HepG2 (cell line): Measurements from ENCODE around the gene WDR35. TPM values are rescaled to one million over a fixed set of nuclear protein-coding genes. Genes with fewer than 3 reads are reported as not detected.
A peak's percentile ranks its signal among the peaks of the same experiment; 100 is the strongest.

Source experiments
- DNMT1 ChIP-seq: sonication (generic); formaldehyde crosslinking; IDR thresholded peaks from 2 replicates; pipeline ENCODE4 v1.5.1; 2020; ENCODE audit warnings: mild to moderate bottlenecking, missing genetic modification reagents
- FOXK1 ChIP-seq: sonication (generic); formaldehyde crosslinking; IDR thresholded peaks from 2 replicates; pipeline ENCODE4 v1.4.0; 2020; ENCODE audit warnings: low read depth, missing genetic modification reagents, borderline replicate concordance
- GABPA ChIP-seq, 2 experiments: IDR thresholded peaks; 2 replicates each; pipeline ENCODE4 v1.6.1; 2011 to 2016; ENCODE audit warnings: low read depth in 2 of 2, low read length in 1 of 2, missing biosample characterization in 1 of 2, missing genetic modification characterization in 1 of 2
- GATA4 ChIP-seq: sonication (generic); IDR thresholded peaks from 2 replicates; pipeline ENCODE4 v1.6.1; 2016; ENCODE audit warnings: antibody characterized with exemption, low read depth, borderline replicate concordance
- IRF2 ChIP-seq: IDR thresholded peaks from 2 replicates; pipeline ENCODE4 v1.6.1; 2018; ENCODE audit warnings: missing genetic modification reagents, missing compliant biosample characterization
- ISL2 ChIP-seq: sonication (generic); formaldehyde crosslinking; IDR thresholded peaks from 2 replicates; pipeline ENCODE4 v1.5.0; 2020; ENCODE audit warnings: missing genetic modification reagents
- KAT8 ChIP-seq: IDR thresholded peaks from 2 replicates; pipeline ENCODE4 v1.6.1; 2016; ENCODE audit warnings: missing genetic modification reagents, missing compliant biosample characterization
- NCOA2 ChIP-seq: sonication (generic); formaldehyde crosslinking; IDR thresholded peaks from 2 replicates; pipeline ENCODE4 v1.8.0; 2022; ENCODE audit warnings: inconsistent platforms
- NR2C2 ChIP-seq: sonication (generic); formaldehyde crosslinking; IDR thresholded peaks from 2 replicates; pipeline ENCODE4 v1.4.0; 2020; ENCODE audit warnings: missing genetic modification reagents, mild to moderate bottlenecking, moderate library complexity, borderline replicate concordance
- NR2F6 ChIP-seq, 2 experiments: IDR thresholded peaks; 2 replicates each; pipeline ENCODE4 v1.6.1; 2016; ENCODE audit warnings: antibody characterized with exemption in 1 of 2, mild to moderate bottlenecking in 1 of 2
- RXRB ChIP-seq: IDR thresholded peaks from 2 replicates; pipeline ENCODE4 v1.6.1; 2016; ENCODE audit warnings: borderline replicate concordance, missing genetic modification reagents, missing compliant biosample characterization
- SALL1 ChIP-seq: sonication (generic); formaldehyde crosslinking; IDR thresholded peaks from 2 replicates; pipeline ENCODE4 v1.8.0; 2022; ENCODE audit warnings: mild to moderate bottlenecking, missing genetic modification reagents
- SMARCE1 ChIP-seq: fragments of 450-650 bp; IDR thresholded peaks from 2 replicates; pipeline ENCODE4 v1.6.1; 2017; ENCODE audit warnings: borderline replicate concordance
- SOX13 ChIP-seq, 3 experiments: fragments of 450-650 bp in 1 of 3; sonication (generic) in 1 of 3; formaldehyde crosslinking in 1 of 3; IDR thresholded peaks in 2 of 3; conservative IDR thresholded peaks in 1 of 3; 2 replicates each; pipeline versions ENCODE4 v1.5.0 to v1.6.1; 2016 to 2020; ENCODE audit warnings: antibody characterized with exemption in 1 of 3, mild to moderate bottlenecking in 1 of 3, missing compliant biosample characterization in 1 of 3, missing genetic modification reagents in 1 of 3, moderate library complexity in 1 of 3
- TARDBP ChIP-seq: sonication (generic); formaldehyde crosslinking; IDR thresholded peaks from 2 replicates; pipeline ENCODE4 v1.8.0; 2022; ENCODE audit warnings: mild to moderate bottlenecking, missing genetic modification reagents
- TCF7 ChIP-seq: sonication (generic); IDR thresholded peaks from 2 replicates; pipeline ENCODE4 v1.6.1; 2016; ENCODE audit warnings: antibody characterized with exemption, low read depth
- ZBTB7B ChIP-seq: sonication (generic); formaldehyde crosslinking; IDR thresholded peaks from 2 replicates; pipeline ENCODE4 v1.4.0; 2020; ENCODE audit warnings: missing genetic modification reagents
- ZFY ChIP-seq: sonication (generic); formaldehyde crosslinking; IDR thresholded peaks from 2 replicates; pipeline ENCODE4 v1.4.0; 2020; ENCODE audit warnings: missing genetic modification reagents
- ZHX1 ChIP-seq: sonication (generic); formaldehyde crosslinking; IDR thresholded peaks from 2 replicates; pipeline ENCODE4 v1.8.1; 2022; ENCODE audit warnings: low read depth, mild to moderate bottlenecking, missing genetic modification reagents
- ZNF580 ChIP-seq: IDR thresholded peaks from 2 replicates; pipeline ENCODE4 v1.6.1; 2016; ENCODE audit warnings: low read depth, borderline replicate concordance
- polyA plus RNA-seq, 8 experiments: library from polyadenylated mRNA; depleted of rRNA in 3 of 8; stranded (reverse) in 7 of 8; unstranded in 1 of 8; fragments of >200 nt; fragmentation: Illumina TruSeq in 4 of 8; extraction: Trizol in 4 of 8; gene quantifications; 2 replicates each; pipeline versions ENCODE4 v1.2.1 to v1.2.3, GENCODE V29; 2011 to 2016; ENCODE audit warnings: low read depth in 4 of 8, missing spikeins in 1 of 8, mixed read lengths in 1 of 8; ENCODE audit not compliant: insufficient read depth in 1 of 8
- total RNA-seq, 5 experiments: library from RNA; depleted of rRNA; stranded (reverse); fragments of >200 nt; fragmentation: Illumina TruSeq; extraction: Trizol; gene quantifications; 2 replicates each; pipeline ENCODE4 v1.2.3, GENCODE V29; 2016; ENCODE audit warnings: low read depth in 1 of 5

The WDR35 gene
- total and polyA plus RNA-seq, 2 of the 13 experiments (the other 11 are each of a cell fraction or from before 2014, with no cell fraction given): 11.1 to 19.6 TPM

DNA sequence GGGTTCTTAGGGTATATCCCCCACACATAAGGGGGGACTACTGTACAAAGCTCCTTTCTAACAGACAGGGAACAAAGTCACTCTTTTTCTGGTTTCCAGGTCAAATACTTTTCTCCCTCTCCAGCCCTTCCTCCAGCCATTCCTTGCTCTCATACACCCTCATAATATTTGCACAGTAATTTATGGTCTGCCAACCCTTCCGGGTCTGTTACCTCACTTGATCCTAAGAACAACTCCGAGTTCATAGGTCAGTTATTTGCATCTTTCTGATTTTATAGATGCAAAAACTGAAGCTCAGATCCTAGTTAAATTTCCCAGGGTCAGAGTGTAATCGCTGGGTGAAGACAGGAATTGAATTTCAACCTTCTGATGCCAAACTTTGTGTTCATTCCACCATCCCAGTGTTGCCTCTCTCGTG, 37.4 kb upstream of the WDR35 start (continued):
- TF ChIP-seq SOX13 (IDR thresholded peaks at IDR 0.05): no peak
- TF ChIP-seq SOX13 (CRISPR knock-in tag; conservative IDR thresholded peaks at IDR 0.05 in 1 of 2, IDR thresholded peaks at IDR 0.05 in 1 of 2): peak in 1 of 2 experiments; percentile 60; a peak in 1 of 4 replicates
- peak; percentile 47; the same call in 1 of the 2 replicates for TF ChIP-seq ISL2
- no peak for TF ChIP-seq ZFY (CRISPR knock-in tag)
- peak; percentile 58; the same call in 1 of the 2 replicates for TF ChIP-seq KAT8 (CRISPR knock-in tag)
- TF ChIP-seq ZNF580 (CRISPR knock-in tag): peak; percentile 50; the same call in 1 of the 2 replicates
- peak; percentile 19; the same call in 1 of the 2 replicates for TF ChIP-seq GATA4
- peak; percentile 76; the same call in 1 of the 2 replicates for TF ChIP-seq TARDBP (CRISPR knock-in tag)
- no peak for TF ChIP-seq DNMT1 (CRISPR knock-in tag)
- peak; percentile 80 for TF ChIP-seq NR2F6 (IDR thresholded peaks at IDR 0.05)
- TF ChIP-seq NR2F6 (CRISPR knock-in tag; IDR thresholded peaks at IDR 0.05): peak; percentile 91
- TF ChIP-seq ZBTB7B (CRISPR knock-in tag): 0 out of 2 replicates have a peak, but pooled peaks have one; percentile 21
- peak; percentile 82 for TF ChIP-seq NR2C2
- no peak for TF ChIP-seq TCF7
- no peak for TF ChIP-seq ZHX1 (CRISPR knock-in tag)
- TF ChIP-seq SMARCE1: no peak
- peak; percentile 89 for TF ChIP-seq NCOA2 (CRISPR knock-in tag)
- TF ChIP-seq FOXK1 (CRISPR knock-in tag): peak; percentile 26; the same call in 1 of the 2 replicates
- TF ChIP-seq IRF2: peak; percentile 68
- TF ChIP-seq GABPA (IDR thresholded peaks at IDR 0.05; ENCODE audit: low read depth, low read length): no peak
- peak; percentile 53 for TF ChIP-seq GABPA (CRISPR knock-in tag; IDR thresholded peaks at IDR 0.05; ENCODE audit: low read depth)
- peak; percentile 94 for TF ChIP-seq RXRB (CRISPR knock-in tag)
- peak; percentile 76; the same call in 1 of the 2 replicates for TF ChIP-seq SALL1
